OCI-LY3 (cell line): ENCODE data around the gene ARHGAP25.
A peak's percentile ranks its signal among the peaks of the same experiment; 100 is the strongest.

ENCODE experiments used
- H2AFZ ChIP-seq: fragments of 200-600, 300-600 bp; shearing (Covaris generic); 2 replicates; pipeline ENCODE4 v1.6.0; 2014; ENCODE audit warnings: antibody characterized with exemption, low read depth, low read length
- H3K27ac ChIP-seq: fragments of 200-600, 300-600 bp; sonication (generic); 2 replicates; pipeline ENCODE4 v1.5.1; 2014; ENCODE audit warnings: mild to moderate bottlenecking, low read length, moderate library complexity, mixed read lengths
- H3K27me3 ChIP-seq: fragments of 200-600, 300-600 bp; sonication (generic); 2 replicates; pipeline ENCODE4 v1.6.1; 2014; ENCODE audit warnings: low read depth, low read length, mixed read lengths
- H3K36me3 ChIP-seq: fragments of 200-600, 300-600 bp; sonication (generic); replicated peaks from 2 replicates; pipeline ENCODE3; 2014; ENCODE audit warnings: low read depth, low read length, mixed read lengths
- H3K4me1 ChIP-seq: fragments of 300-600, 200-600 bp; sonication (generic); 2 replicates; pipeline ENCODE4 v1.6.1; 2014; ENCODE audit warnings: low read length, mixed read lengths
- H3K4me2 ChIP-seq: fragments of 200-600, 300-600 bp; sonication (generic); 2 replicates; pipeline ENCODE4 v1.6.1; 2014; ENCODE audit warnings: low read length, mixed read lengths
- H3K4me3 ChIP-seq: fragments of 300-600, 200-600 bp; sonication (generic); 2 replicates; pipeline ENCODE4 v1.5.1; 2014; ENCODE audit warnings: antibody characterized with exemption, mild to moderate bottlenecking, low read length, moderate library complexity
- H3K79me2 ChIP-seq: fragments of 300-600, 200-600 bp; shearing (Covaris generic); 2 replicates; pipeline ENCODE4 v1.6.1; 2014; ENCODE audit warnings: mild to moderate bottlenecking, low read length, mixed read lengths
- H3K9ac ChIP-seq: fragments of 300-600, 200-600 bp; shearing (Covaris generic); 2 replicates; pipeline ENCODE4 v1.6.0; 2014; ENCODE audit warnings: mild to moderate bottlenecking, low read length, moderate library complexity
- H3K9me3 ChIP-seq: fragments of 200-600, 300-600 bp; shearing (Covaris generic); 2 replicates; pipeline ENCODE4 v1.6.1; 2014; ENCODE audit warnings: low read length, mixed read lengths; ENCODE audit not compliant: insufficient read depth
- H4K20me1 ChIP-seq: fragments of 200-600, 300-600 bp; sonication (generic); 2 replicates; pipeline ENCODE4 v1.6.1; 2016; ENCODE audit warnings: low read length, mixed read lengths; ENCODE audit not compliant: insufficient read depth
- EZH2phosphoT487 ChIP-seq: fragments of 200-600 bp; shearing (Covaris generic); IDR thresholded peaks from 2 replicates; pipeline ENCODE4 v1.6.1; 2018; ENCODE audit warnings: antibody characterized with exemption, mixed run types, low read depth
- TF ChIP-seq, protein P1 (sequence below): fragments of 200-600, 300-600 bp; sonication (generic); IDR thresholded peaks from 2 replicates; pipeline ENCODE4 v1.5.1; 2014; ENCODE audit warnings: antibody characterized with exemption, low read length, low read depth

The ARHGAP25 gene

DNA sequence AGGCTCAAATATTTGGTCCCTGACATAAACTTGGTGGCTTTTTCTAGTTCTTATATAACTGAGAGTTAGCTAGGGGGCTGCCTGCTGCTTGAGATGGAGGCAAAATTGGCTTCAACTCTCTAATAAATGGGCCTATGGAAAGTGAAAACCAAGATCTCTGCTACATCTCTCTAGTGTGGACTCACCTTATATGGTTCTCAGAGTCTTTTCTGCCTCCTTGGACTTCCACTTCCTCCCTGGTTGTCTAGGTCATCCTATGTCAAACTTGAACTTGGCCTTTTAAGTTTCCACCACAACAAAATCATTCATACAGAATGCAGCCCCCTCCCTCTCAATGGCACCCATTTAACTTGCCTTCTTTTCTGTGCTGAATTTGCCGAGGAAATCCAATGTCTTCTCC lies 23.9 kb upstream of the ARHGAP25 start:
- Histone ChIP-seq H4K20me1 (no peaks in the 10 kb centered on the region), H3K27ac (peak overlapping the region; percentile 90), H3K27me3 (no peaks in the 10 kb centered on the region), H3K79me2 (no peaks in the 10 kb centered on the region), H3K4me3 (peak overlapping the region; percentile 29; the same call in 1 of the 2 replicates), H3K9me3 (no peaks in the 10 kb centered on the region), H3K9ac (peak overlapping the region; percentile 70), H3K4me1 (peaks cover 45% of the 10 kb centered on the region), H3K36me3 (no peaks in the 10 kb centered on the region), H2AFZ (peak overlapping the region; percentile 75), H3K4me2 (peak overlapping the region; percentile 60)
- no peak for TF ChIP-seq EZH2phosphoT487
- TF ChIP-seq, protein P1, sequence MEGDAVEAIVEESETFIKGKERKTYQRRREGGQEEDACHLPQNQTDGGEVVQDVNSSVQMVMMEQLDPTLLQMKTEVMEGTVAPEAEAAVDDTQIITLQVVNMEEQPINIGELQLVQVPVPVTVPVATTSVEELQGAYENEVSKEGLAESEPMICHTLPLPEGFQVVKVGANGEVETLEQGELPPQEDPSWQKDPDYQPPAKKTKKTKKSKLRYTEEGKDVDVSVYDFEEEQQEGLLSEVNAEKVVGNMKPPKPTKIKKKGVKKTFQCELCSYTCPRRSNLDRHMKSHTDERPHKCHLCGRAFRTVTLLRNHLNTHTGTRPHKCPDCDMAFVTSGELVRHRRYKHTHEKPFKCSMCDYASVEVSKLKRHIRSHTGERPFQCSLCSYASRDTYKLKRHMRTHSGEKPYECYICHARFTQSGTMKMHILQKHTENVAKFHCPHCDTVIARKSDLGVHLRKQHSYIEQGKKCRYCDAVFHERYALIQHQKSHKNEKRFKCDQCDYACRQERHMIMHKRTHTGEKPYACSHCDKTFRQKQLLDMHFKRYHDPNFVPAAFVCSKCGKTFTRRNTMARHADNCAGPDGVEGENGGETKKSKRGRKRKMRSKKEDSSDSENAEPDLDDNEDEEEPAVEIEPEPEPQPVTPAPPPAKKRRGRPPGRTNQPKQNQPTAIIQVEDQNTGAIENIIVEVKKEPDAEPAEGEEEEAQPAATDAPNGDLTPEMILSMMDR = no peak

DNA sequence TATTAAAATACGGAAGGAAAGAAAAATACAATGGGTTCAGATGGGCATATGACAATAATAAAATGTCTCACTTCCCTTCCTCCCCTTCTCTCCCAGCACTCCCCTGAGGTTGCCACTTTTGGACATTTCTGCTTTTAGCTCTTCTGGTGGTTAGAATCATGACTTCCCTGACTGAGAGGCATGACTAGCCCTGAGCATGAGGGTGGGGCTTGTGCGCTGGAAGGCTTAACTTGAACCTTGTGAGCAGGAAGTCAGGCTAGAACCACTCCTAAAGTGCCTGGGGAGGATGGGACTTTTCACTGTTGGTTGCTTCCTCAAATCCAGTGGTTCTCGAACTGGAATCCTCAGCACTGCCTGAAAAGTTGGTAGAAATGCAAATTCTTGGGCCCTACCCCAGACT lies 19.7 kb upstream of the ARHGAP25 start:
- Histone ChIP-seq H2AFZ (no peak overlapping the region), H3K4me2 (peak overlapping the region; percentile 83), H3K9ac (peak overlapping the region; percentile 83)

DNA sequence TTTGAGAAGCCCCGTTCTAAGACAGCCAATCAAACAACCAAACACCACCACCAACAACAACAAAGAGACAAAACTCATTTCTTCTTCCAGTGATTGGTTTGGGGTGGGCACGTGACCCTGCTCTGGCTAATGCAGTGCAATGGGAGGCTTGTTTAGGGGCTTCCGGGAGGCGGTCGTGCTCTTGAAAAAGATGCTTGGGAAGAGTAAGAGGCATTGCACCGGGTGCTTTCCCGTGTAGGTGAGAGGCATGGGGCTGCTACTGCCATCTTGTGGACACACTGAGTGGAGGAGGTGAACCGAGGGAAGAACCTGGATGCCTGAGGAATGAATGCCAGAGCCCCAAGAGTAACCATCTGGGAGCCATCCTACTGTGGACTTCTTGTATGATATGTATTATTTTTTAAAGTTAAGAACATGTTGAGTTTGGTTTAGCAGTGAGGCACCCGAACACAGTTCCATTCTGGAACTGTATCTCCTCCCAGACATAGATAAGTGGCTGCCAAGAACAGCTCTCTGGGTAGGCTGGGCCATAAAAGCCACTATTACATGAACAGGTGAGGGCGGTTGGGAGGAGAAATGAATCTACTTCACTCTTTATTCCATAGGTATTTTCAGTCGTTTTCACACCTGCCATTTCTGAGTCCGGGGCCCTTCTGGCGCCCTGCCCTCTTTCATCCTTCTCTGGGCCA lies 19.1 kb upstream of the ARHGAP25 start:
- Histone ChIP-seq H2AFZ (no peak overlapping the region), H4K20me1 (no peaks in the 10 kb centered on the region), H3K27me3 (no peaks in the 10 kb centered on the region), H3K4me1 (peaks cover 74% of the 10 kb centered on the region), H3K36me3 (no peaks in the 10 kb centered on the region), H3K9me3 (no peaks in the 10 kb centered on the region), H3K9ac (peak overlapping the region; percentile 83), H3K79me2 (no peaks in the 10 kb centered on the region), H3K4me2 (peak overlapping the region; percentile 83), H3K27ac (peak overlapping the region; percentile 96), H3K4me3 (peak overlapping the region; percentile 70)
- no peak for TF ChIP-seq EZH2phosphoT487
- TF ChIP-seq, protein P1 = peak; percentile 86

More for the DNA sequence above, 19.7 kb upstream of the ARHGAP25 start:
- TF ChIP-seq, protein P1 = no peak
- no peak for TF ChIP-seq EZH2phosphoT487
- H3K4me1 ChIP-seq = peaks cover 74% of the 10 kb centered on the region
- no peaks in the 10 kb centered on the region for H3K79me2 ChIP-seq
- H3K36me3 ChIP-seq = no peaks in the 10 kb centered on the region
- no peaks in the 10 kb centered on the region for H4K20me1 ChIP-seq
- peak overlapping the region; percentile 70 for H3K4me3 ChIP-seq
- H3K9me3 ChIP-seq = no peaks in the 10 kb centered on the region
- peak overlapping the region; percentile 96 for H3K27ac ChIP-seq
- H3K27me3 ChIP-seq = no peaks in the 10 kb centered on the region

DNA sequence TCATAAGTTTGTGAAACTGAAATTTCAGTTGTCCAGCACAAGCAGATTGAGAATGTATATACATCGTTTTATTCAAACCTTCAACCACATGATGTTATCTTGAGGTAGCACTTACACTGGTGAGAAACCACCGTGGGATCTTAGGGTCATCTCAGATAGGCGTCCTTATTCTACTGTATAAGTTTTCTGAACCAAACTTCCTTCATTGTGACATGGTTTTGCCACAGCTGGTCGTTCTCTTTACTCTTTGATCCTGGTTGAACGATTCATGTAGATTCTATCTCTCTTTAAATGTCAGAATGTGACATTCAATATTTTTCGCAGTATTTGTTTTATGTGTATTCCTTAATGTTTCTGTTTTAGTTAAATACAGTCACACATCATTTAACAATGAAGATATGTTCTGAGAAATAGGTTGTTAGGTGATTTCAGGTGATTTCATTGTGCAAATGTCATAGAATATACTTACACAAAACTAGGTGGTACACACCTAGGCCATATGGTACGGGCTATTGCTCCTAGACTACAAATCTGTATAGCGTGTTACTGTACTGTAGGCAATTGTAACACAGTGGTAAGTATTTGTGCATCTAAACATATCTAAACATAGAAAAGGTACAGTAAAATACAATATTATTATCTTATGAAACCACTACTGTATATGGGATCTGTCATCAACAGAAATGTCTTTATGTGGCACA lies 17.9 kb upstream of the ARHGAP25 start:
- Histone ChIP-seq H3K27me3 (no peaks in the 10 kb centered on the region), H3K4me3 (no peak overlapping the region), H3K27ac (peak overlapping the region; percentile 96), H3K4me1 (peaks cover 78% of the 10 kb centered on the region), H4K20me1 (no peaks in the 10 kb centered on the region), H3K36me3 (no peaks in the 10 kb centered on the region), H2AFZ (no peak overlapping the region), H3K79me2 (0 out of 2 replicates have a peak, but pooled peaks cover 2% of the 10 kb centered on the region), H3K9me3 (no peaks in the 10 kb centered on the region), H3K9ac (peak overlapping the region; percentile 57; the same call in 1 of the 2 replicates), H3K4me2 (peak overlapping the region; percentile 54)
- TF ChIP-seq EZH2phosphoT487 = no peak
- TF ChIP-seq, protein P1 = no peak
